A673 (cell line): ENCODE data around the gene TSR1. TPM values are rescaled to one million over a fixed set of nuclear protein-coding genes. Genes with fewer than 3 reads are reported as not detected.

ENCODE experiments used
- BruUV-seq: library from RNA; stranded (reverse); fragments of 400-500 nt; replicated peaks from 2 replicates; lab custom pipeline; 2021; lab: Mats Ljungman, UMichigan
- CTCF ChIA-PET: fragments of 300-600 bp; sonication (Branson Sonifier 250); formaldehyde crosslinking; loops from one replicate; lab custom pipeline; 2022; ENCODE audit warnings: antibody characterized with exemption; lab: Charles Lee
- POLR2A ChIA-PET: fragments of 300-600 bp; sonication (Branson Sonifier 250); formaldehyde crosslinking; loops from one replicate; lab custom pipeline; 2022; ENCODE audit warnings: antibody characterized with exemption; ENCODE audit not compliant: low non-redundant PET; lab: Charles Lee
- DNase-seq: peaks from one replicate; pipeline ENCODE4 v3.0.0-alpha.2; 2015; ENCODE audit warnings: low spot score
- H3K27ac ChIP-seq: fragments of 200-600 bp; sonication (generic); 2 replicates; pipeline ENCODE4 v1.5.1; 2016; ENCODE audit warnings: mixed run types, low read depth, mild to moderate bottlenecking, mixed read lengths, antibody characterized with exemption, low read length; ENCODE audit not compliant: poor library complexity, severe bottlenecking
- H3K27me3 ChIP-seq: fragments of 200-600 bp; sonication (generic); replicated peaks from 2 replicates; pipeline ENCODE4 v1.6.1; 2017; ENCODE audit warnings: mixed run types, low read depth, mild to moderate bottlenecking, mixed read lengths, antibody characterized with exemption, low read length; ENCODE audit not compliant: insufficient read depth, poor library complexity
- H3K36me3 ChIP-seq: fragments of 200-600 bp; sonication (generic); 2 replicates; pipeline ENCODE4 v1.6.1; 2016; ENCODE audit warnings: mixed run types, mild to moderate bottlenecking, mixed read lengths, antibody characterized with exemption, low read length; ENCODE audit not compliant: insufficient read depth, poor library complexity, severe bottlenecking
- H3K4me1 ChIP-seq: fragments of 200-600 bp; sonication (generic); 2 replicates; pipeline ENCODE4 v1.6.1; 2017; ENCODE audit warnings: mixed run types, mild to moderate bottlenecking, mixed read lengths, antibody characterized with exemption, low read length; ENCODE audit not compliant: insufficient read depth, poor library complexity, severe bottlenecking
- H3K4me3 ChIP-seq: fragments of 200-600 bp; sonication (generic); 2 replicates; pipeline ENCODE4 v1.5.1; 2016; ENCODE audit warnings: low read depth, mixed run types, mild to moderate bottlenecking, mixed read lengths, low read length; ENCODE audit not compliant: poor library complexity, severe bottlenecking
- H3K9me3 ChIP-seq: fragments of 200-600 bp; sonication (generic); 2 replicates; pipeline ENCODE4 v1.6.1; 2016; ENCODE audit warnings: mixed run types, low read depth, mild to moderate bottlenecking, mixed read lengths, antibody characterized with exemption, low read length; ENCODE audit not compliant: poor library complexity, severe bottlenecking
- CTCF ChIP-seq: fragments of 300-800, 200-600 bp; sonication (generic); conservative IDR thresholded peaks from 2 replicates; pipeline ENCODE4 v1.5.1; 2017; ENCODE audit warnings: low read depth, mild to moderate bottlenecking, antibody characterized with exemption, low read length, moderate library complexity, mixed read lengths
- EZH2 ChIP-seq: fragments of 200-600 bp; sonication (generic); IDR thresholded peaks from 2 replicates; pipeline ENCODE4 v1.6.1; 2017; ENCODE audit warnings: borderline replicate concordance, low read depth, mild to moderate bottlenecking, mixed read lengths, antibody characterized with exemption, low read length; ENCODE audit not compliant: poor library complexity, severe bottlenecking
- intact Hi-C: fragments of 100-400 bp; cut with micrococcal nuclease; formaldehyde crosslinking; loops from one replicate; pipeline ENCODE4 v1.10.0; 2022; ENCODE audit not compliant: unreplicated experiment
- total RNA-seq: library from RNA; stranded (reverse); gene quantifications from 2 replicates; pipeline ENCODE4 v1.2.3, GENCODE V29; 2021

TSR1 gene
- total RNA-seq, 1 experiment from 2014 or later = 91.0 TPM

GRCh38 chr17:2277429-2278170 lies 58.7 kb downstream of the TSR1 start:
- no peaks in the 10 kb centered on the region for H3K27me3 ChIP-seq
- H3K9me3 ChIP-seq = no peaks in the 10 kb centered on the region
- H3K4me1 ChIP-seq = no peaks in the 10 kb centered on the region
- DNase-seq = no peak
- H3K36me3 ChIP-seq = peaks cover 53% of the 10 kb centered on the region
- POLR2A ChIA-PET = no interaction called here
- BruUV-seq = no TSS peak
- CTCF ChIA-PET = no interaction called here
- H3K4me3 ChIP-seq = no peak overlapping the region
- no peak overlapping the region for H3K27ac ChIP-seq
- intact Hi-C loops = no loop called here
- no peak for TF ChIP-seq CTCF
- no peak for TF ChIP-seq EZH2

- H3K27me3 ChIP-seq = no peaks in the 10 kb centered on the region
- H3K36me3 ChIP-seq = peaks cover 37% of the 10 kb centered on the region
- no TSS peak for BruUV-seq
- intact Hi-C loops = no loop called here
- H3K27ac ChIP-seq = no peak overlapping the region
- no peaks in the 10 kb centered on the region for H3K4me1 ChIP-seq
- TF ChIP-seq CTCF (no peak), EZH2 (no peak)
- ChIA-PET CTCF (no interaction called here), POLR2A (no interaction called here)
- H3K4me3 ChIP-seq = no peak overlapping the region
- H3K9me3 ChIP-seq = no peaks in the 10 kb centered on the region
- DNase-seq = no peak
These were observed 60.5 kb downstream of the TSR1 start for GRCh38 chr17:2275722-2276121.

- ChIA-PET POLR2A (no interaction called here), CTCF (no interaction called here)
- no TSS peak for BruUV-seq
- Histone ChIP-seq H3K4me1 (no peaks in the 10 kb centered on the region), H3K27me3 (no peaks in the 10 kb centered on the region), H3K4me3 (no peak overlapping the region), H3K36me3 (peaks cover 25% of the 10 kb centered on the region), H3K27ac (no peak overlapping the region), H3K9me3 (no peaks in the 10 kb centered on the region)
- DNase-seq = no peak
- no peak for TF ChIP-seq CTCF
- intact Hi-C loops = no loop called here
These were observed 61.8 kb downstream of the TSR1 start for GRCh38 chr17:2274414-2274813.

Other genes with a start within 250 kb of the TSR1 start
- gene SMG6, start 32.7 kb downstream of the TSR1 start, total RNA-seq = 36.1 and 38.4 TPM in 2 replicates
- gene SRR, start 32.5 kb downstream of the TSR1 start, total RNA-seq = 37.9 and 51.0 TPM in 2 replicates
- 81.2 and 95.0 TPM in 2 replicates for gene SGSM2, start 1.0 kb upstream of the TSR1 start, total RNA-seq
- gene MNT, start 64.6 kb upstream of the TSR1 start, total RNA-seq = 32.1 and 33.4 TPM in 2 replicates
- 50.8 and 51.3 TPM in 2 replicates for gene METTL16, start 175.4 kb upstream of the TSR1 start, total RNA-seq